Ovary (tissue), 3 donors: ENCODE measurements around the gene CCT7.

Experiments used
- CTCF ChIP-seq, 3 donors: fragments of 450-650 bp in 2 of 3; fragments of 200-600 bp in 1 of 3; IDR thresholded peaks; one replicate each; pipeline versions ENCODE4 v1.5.1 to v1.8.0; 2016 to 2022; ENCODE audit warnings: antibody characterized with exemption in 3 of 3, mild to moderate bottlenecking in 1 of 3
- EP300 ChIP-seq: sonication (generic); formaldehyde crosslinking; IDR thresholded peaks from one replicate; pipeline ENCODE4 v1.6.1; 2017; ENCODE audit warnings: antibody characterized with exemption
- donor health status: DM: no; HTN: no; CAD: no.

GRCh38 chr2:73185965-73186364 is 48.1 kb upstream of the CCT7 start:
- TF ChIP-seq CTCF (IDR thresholded peaks at IDR 0.05): no peak
- TF ChIP-seq EP300: no peak
